ENCODE results near the gene TRPC5OS. TPM values are rescaled to one million over a fixed set of nuclear protein-coding genes. Genes with fewer than 3 reads are reported as not detected.

The TRPC5OS gene
- total and polyA plus RNA-seq, 2 of the 13 experiments (the other 11 are each of a cell fraction or from before 2014, with no cell fraction given), result not detected

GRCh38 chrX:111892375-111892774 is 16.4 kb downstream of the TRPC5OS start:
- ATAC-seq (no peak), FAIRE-seq (no peak), DNase-seq (ENCODE audit: low spot score) (no peak)
- Histone ChIP-seq H3K36me3 (replicated peaks in 1 of 2; ENCODE audit: control insufficient read depth in 1 of 2, insufficient read depth in 2 of 2, low read length in 2 of 2) (no peaks in the 10 kb centered on the region), H3K27me3 (ENCODE audit: control insufficient read depth in 1 of 2, insufficient read depth in 2 of 2, low read length in 2 of 2) (no peaks in the 10 kb centered on the region), H3K4me2 (ENCODE audit: low read depth, low read length) (no peak overlapping the region), H3K4me3 (replicated peaks in 1 of 3; ENCODE audit: insufficient read depth in 1 of 3, low read depth in 2 of 3, low read length in 3 of 3) (no peak overlapping the region), H3K4me1 (ENCODE audit: insufficient read depth, low read length) (no peaks in the 10 kb centered on the region), H4K20me1 (ENCODE audit: insufficient read depth, low read length) (no peaks in the 10 kb centered on the region), H2AFZ (ENCODE audit: low read length) (no peak overlapping the region), H3K79me2 (ENCODE audit: insufficient read depth, low read length) (no peaks in the 10 kb centered on the region), H3K9me3 (ENCODE audit: low read length) (no peaks in the 10 kb centered on the region), H3K27ac (ENCODE audit: extremely low read length, insufficient read depth, low read length) (no peak overlapping the region), H3K9ac (ENCODE audit: insufficient read depth, low read depth, low read length) (no peak overlapping the region)
- POLR2A ChIA-PET, result no interaction called here
- WGBS (ENCODE audit: low lambda C conversion rate), result 0% methylated on average over 1 of the region's 2 CpGs
- CTCF ChIA-PET (ENCODE audit: low intra/inter-chr PET ratio, low total read pairs), result no interaction called here
- no TSS peak for BruUV-seq (replicated peaks)
- TF ChIP-seq PRPF4 (IDR thresholded peaks at IDR 0.05; ENCODE audit: low read depth, low read length, poor library complexity, severe bottlenecking) (no peak), PPARG (CRISPR knock-in tag; conservative IDR thresholded peaks at IDR 0.05) (no peak), SOX5 (CRISPR knock-in tag; IDR thresholded peaks at IDR 0.05; ENCODE audit: borderline replicate concordance) (no peak), ZSCAN21 (CRISPR knock-in tag; IDR thresholded peaks at IDR 0.05; ENCODE audit: borderline replicate concordance) (no peak), ZNF816 (CRISPR knock-in tag; IDR thresholded peaks at IDR 0.05; ENCODE audit: borderline replicate concordance) (no peak), KLF12 (CRISPR knock-in tag; IDR thresholded peaks at IDR 0.05; ENCODE audit: borderline replicate concordance) (no peak), ZBTB8A (CRISPR knock-in tag; IDR thresholded peaks at IDR 0.05; ENCODE audit: borderline replicate concordance, low read depth) (no peak), KDM6A (CRISPR knock-in tag; IDR thresholded peaks at IDR 0.05; ENCODE audit: low read depth) (no peak), CERS6 (CRISPR knock-in tag; IDR thresholded peaks at IDR 0.05) (no peak)
- in situ Hi-C loops (cut with HindIII; ENCODE audit: extremely low pct_ligation_motif_present, low pct_unique_long_range_greater_than_20kb) (no loop called here), intact Hi-C loops (cut with micrococcal nuclease; ENCODE audit: unreplicated experiment) (no loop called here)

- ChIA-PET CTCF (ENCODE audit: low intra/inter-chr PET ratio, low total read pairs) (no interaction called here), POLR2A (no interaction called here)
- in situ Hi-C loops (cut with HindIII; ENCODE audit: extremely low pct_ligation_motif_present, low pct_unique_long_range_greater_than_20kb), result no loop called here
- no peak overlapping the region for H3K4me3 ChIP-seq (replicated peaks in 1 of 3; ENCODE audit: insufficient read depth in 1 of 3, low read depth in 2 of 3, low read length in 3 of 3)
- intact Hi-C loops (cut with micrococcal nuclease; ENCODE audit: unreplicated experiment), result no loop called here
- no peaks in the 10 kb centered on the region for H3K36me3 ChIP-seq (replicated peaks in 1 of 2; ENCODE audit: control insufficient read depth in 1 of 2, insufficient read depth in 2 of 2, low read length in 2 of 2)
- FAIRE-seq, result no peak
- no peaks in the 10 kb centered on the region for H3K9me3 ChIP-seq (ENCODE audit: low read length)
- H3K79me2 ChIP-seq (ENCODE audit: insufficient read depth, low read length), result no peaks in the 10 kb centered on the region
- no peak overlapping the region for H2AFZ ChIP-seq (ENCODE audit: low read length)
- H4K20me1 ChIP-seq (ENCODE audit: insufficient read depth, low read length), result no peaks in the 10 kb centered on the region
- DNase-seq (ENCODE audit: low spot score), result no peak
- H3K27ac ChIP-seq (ENCODE audit: extremely low read length, insufficient read depth, low read length), result no peak overlapping the region
- WGBS (ENCODE audit: low lambda C conversion rate), result 15% methylated on average over 7 of the region's 7 CpGs
- H3K4me1 ChIP-seq (ENCODE audit: insufficient read depth, low read length), result no peaks in the 10 kb centered on the region
- TF ChIP-seq CBFB (CRISPR knock-in tag; IDR thresholded peaks at IDR 0.05), result no peak
- no peak for TF ChIP-seq ZNF180 (CRISPR knock-in tag; IDR thresholded peaks at IDR 0.05; ENCODE audit: borderline replicate concordance, low read depth)
- H3K27me3 ChIP-seq (ENCODE audit: control insufficient read depth in 1 of 2, insufficient read depth in 2 of 2, low read length in 2 of 2), result no peaks in the 10 kb centered on the region
- H3K4me2 ChIP-seq (ENCODE audit: low read depth, low read length), result no peak overlapping the region
- no peak for ATAC-seq
- no TSS peak for BruUV-seq (replicated peaks)
- H3K9ac ChIP-seq (ENCODE audit: insufficient read depth, low read depth, low read length), result no peak overlapping the region
These were observed 20.2 kb downstream of the TRPC5OS start for GRCh38 chrX:111896148-111896547.
